ENCODE data around the gene IRAK1.

DNA sequence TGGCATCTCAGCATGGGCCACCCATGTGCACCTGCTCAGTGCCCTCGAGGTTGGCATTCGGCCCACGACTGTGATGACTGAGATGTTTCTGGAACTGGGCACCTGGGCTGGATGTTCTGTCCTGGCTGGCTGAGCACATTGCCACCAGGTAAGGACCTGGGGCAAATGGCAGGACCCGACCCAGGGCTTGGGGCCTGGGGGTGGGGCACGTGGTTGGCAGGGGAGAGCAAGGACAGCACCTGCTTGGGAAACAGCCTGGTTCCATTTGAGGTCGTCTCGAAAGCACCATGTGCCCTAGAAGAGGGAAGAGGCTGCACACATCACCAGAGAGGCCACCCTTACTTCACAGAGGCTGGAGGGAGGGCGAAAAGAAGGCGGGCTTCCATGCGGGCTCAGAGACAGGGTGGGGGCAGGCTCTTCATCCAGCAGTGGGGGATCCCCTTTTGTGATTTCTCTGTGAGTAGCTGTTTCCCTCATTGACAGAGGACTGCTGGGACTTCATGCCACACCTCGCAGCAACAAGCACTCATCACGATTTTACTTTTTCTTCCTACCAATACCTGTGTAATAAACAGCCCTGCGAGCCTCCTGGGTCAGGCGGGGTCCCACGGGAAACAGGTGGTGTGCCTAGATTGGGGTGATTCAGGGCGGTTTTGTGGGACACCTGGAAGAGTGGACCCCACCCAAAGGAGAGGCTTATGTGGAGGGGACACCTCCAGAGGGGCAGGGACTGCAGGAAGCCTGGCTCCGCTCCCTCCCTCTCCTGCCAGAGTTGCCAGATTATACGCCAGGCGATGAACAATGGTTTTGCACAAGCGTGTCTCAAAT lies 35.1 kb downstream of the IRAK1 start:
- TF ChIP-seq EP300 (IDR thresholded peaks at IDR 0.05), result no peak
- TF ChIP-seq, protein P1, sequence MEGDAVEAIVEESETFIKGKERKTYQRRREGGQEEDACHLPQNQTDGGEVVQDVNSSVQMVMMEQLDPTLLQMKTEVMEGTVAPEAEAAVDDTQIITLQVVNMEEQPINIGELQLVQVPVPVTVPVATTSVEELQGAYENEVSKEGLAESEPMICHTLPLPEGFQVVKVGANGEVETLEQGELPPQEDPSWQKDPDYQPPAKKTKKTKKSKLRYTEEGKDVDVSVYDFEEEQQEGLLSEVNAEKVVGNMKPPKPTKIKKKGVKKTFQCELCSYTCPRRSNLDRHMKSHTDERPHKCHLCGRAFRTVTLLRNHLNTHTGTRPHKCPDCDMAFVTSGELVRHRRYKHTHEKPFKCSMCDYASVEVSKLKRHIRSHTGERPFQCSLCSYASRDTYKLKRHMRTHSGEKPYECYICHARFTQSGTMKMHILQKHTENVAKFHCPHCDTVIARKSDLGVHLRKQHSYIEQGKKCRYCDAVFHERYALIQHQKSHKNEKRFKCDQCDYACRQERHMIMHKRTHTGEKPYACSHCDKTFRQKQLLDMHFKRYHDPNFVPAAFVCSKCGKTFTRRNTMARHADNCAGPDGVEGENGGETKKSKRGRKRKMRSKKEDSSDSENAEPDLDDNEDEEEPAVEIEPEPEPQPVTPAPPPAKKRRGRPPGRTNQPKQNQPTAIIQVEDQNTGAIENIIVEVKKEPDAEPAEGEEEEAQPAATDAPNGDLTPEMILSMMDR (IDR thresholded peaks at IDR 0.05), result no peak

Measured in gastroesophageal sphincter (tissue), 3 donors.